ENCODE results near the gene SUGT1.

DNA sequence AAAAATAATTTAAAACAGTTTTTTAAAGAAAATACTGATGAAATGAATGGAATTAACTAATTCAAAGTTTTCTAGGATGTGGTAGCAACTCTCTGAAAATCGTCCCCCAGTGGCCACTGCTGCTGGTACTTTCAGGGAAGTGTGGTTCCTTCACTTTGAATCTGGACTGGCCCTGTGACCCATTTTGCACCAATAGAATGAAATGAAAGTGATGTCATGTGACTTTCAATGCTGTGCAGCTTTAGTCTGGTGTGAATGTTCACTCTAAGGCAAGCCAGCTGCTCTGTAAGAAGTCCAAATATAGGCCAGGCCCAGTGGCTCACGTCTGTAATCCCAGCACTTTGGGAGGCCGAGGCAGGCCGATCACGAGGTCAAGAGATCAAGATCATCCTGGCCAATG lies 36.8 kb upstream of the SUGT1 start:
- TF ChIP-seq SP2 (tag by site-specific recombination; IDR thresholded peaks at IDR 0.05) = no peak
- TF ChIP-seq, protein P1, sequence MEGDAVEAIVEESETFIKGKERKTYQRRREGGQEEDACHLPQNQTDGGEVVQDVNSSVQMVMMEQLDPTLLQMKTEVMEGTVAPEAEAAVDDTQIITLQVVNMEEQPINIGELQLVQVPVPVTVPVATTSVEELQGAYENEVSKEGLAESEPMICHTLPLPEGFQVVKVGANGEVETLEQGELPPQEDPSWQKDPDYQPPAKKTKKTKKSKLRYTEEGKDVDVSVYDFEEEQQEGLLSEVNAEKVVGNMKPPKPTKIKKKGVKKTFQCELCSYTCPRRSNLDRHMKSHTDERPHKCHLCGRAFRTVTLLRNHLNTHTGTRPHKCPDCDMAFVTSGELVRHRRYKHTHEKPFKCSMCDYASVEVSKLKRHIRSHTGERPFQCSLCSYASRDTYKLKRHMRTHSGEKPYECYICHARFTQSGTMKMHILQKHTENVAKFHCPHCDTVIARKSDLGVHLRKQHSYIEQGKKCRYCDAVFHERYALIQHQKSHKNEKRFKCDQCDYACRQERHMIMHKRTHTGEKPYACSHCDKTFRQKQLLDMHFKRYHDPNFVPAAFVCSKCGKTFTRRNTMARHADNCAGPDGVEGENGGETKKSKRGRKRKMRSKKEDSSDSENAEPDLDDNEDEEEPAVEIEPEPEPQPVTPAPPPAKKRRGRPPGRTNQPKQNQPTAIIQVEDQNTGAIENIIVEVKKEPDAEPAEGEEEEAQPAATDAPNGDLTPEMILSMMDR (tag by site-specific recombination; IDR thresholded peaks at IDR 0.05) = no peak
- TF ChIP-seq ZEB2 (tag by site-specific recombination; IDR thresholded peaks at IDR 0.05) = no peak
- no peak for TF ChIP-seq HOXA7 (CRISPR knock-in tag; IDR thresholded peaks at IDR 0.05; ENCODE audit: borderline replicate concordance)

All from HEK293 (cell line).